Osteoblast (primary cell): ENCODE results near the gene UTF1. TPM values are rescaled to one million over a fixed set of nuclear protein-coding genes. Genes with fewer than 3 reads are reported as not detected.

Experiments used
- DNase-seq: peaks from one replicate; pipeline ENCODE4 v3.0.0; 2011; ENCODE audit warnings: low spot score, mixed read lengths; ENCODE audit not compliant: insufficient read length; ENCODE audit errors: missing footprints
- H2AFZ ChIP-seq: 2 replicates; pipeline ENCODE4 v1.6.0; 2011; ENCODE audit warnings: mild to moderate bottlenecking, low read length
- H3K27ac ChIP-seq: 2 replicates; pipeline ENCODE4 v1.5.1; 2011; ENCODE audit warnings: mild to moderate bottlenecking, low read depth, low read length, moderate library complexity
- H3K27me3 ChIP-seq: 2 replicates; pipeline ENCODE4 v1.6.0; 2012; ENCODE audit warnings: mild to moderate bottlenecking, control low read depth, inconsistent platforms, low read length, moderate library complexity; ENCODE audit not compliant: insufficient read depth
- H3K36me3 ChIP-seq: 2 replicates; pipeline ENCODE4 v1.5.1; 2011; ENCODE audit warnings: mild to moderate bottlenecking, low read length, control low read depth, moderate library complexity; ENCODE audit not compliant: insufficient read depth
- H3K4me1 ChIP-seq: 2 replicates; pipeline ENCODE4 v1.5.1; 2011; ENCODE audit warnings: mild to moderate bottlenecking, low read length, control low read depth, moderate library complexity; ENCODE audit not compliant: insufficient read depth
- H3K4me2 ChIP-seq: 2 replicates; pipeline ENCODE4 v1.6.0; 2011; ENCODE audit warnings: mild to moderate bottlenecking, low read length; ENCODE audit not compliant: insufficient read depth
- H3K4me3 ChIP-seq: fragments of 200-600 bp; sonication (generic); 3 replicates; pipeline ENCODE4 v1.5.1; 2012; ENCODE audit warnings: mild to moderate bottlenecking, low read length, inconsistent platforms; ENCODE audit not compliant: insufficient read depth
- H3K79me2 ChIP-seq: 2 replicates; pipeline ENCODE4 v1.6.0; 2012; ENCODE audit warnings: mild to moderate bottlenecking, low read length, control low read depth, inconsistent platforms; ENCODE audit not compliant: insufficient read depth
- H3K9me3 ChIP-seq: 2 replicates; pipeline ENCODE4 v1.5.1; 2011; ENCODE audit warnings: low read depth, low read length, control low read depth
- H4K20me1 ChIP-seq: 2 replicates; pipeline ENCODE4 v1.6.0; 2012; ENCODE audit warnings: mild to moderate bottlenecking, low read length, control low read depth; ENCODE audit not compliant: insufficient read depth
- total RNA-seq: library from RNA; depleted of rRNA; stranded (reverse); fragments of >200 nt; gene quantifications from 2 replicates; pipeline ENCODE4 v1.2.3, GENCODE V29; 2012
- TF ChIP-seq, protein P1 (sequence below): IDR thresholded peaks from 2 replicates; pipeline ENCODE4 v1.5.1; 2011; ENCODE audit warnings: mild to moderate bottlenecking, low read depth, low read length, moderate library complexity; ENCODE audit errors: extremely low read depth

Gene UTF1
- total RNA-seq, 1 donor = not detected

DNA sequence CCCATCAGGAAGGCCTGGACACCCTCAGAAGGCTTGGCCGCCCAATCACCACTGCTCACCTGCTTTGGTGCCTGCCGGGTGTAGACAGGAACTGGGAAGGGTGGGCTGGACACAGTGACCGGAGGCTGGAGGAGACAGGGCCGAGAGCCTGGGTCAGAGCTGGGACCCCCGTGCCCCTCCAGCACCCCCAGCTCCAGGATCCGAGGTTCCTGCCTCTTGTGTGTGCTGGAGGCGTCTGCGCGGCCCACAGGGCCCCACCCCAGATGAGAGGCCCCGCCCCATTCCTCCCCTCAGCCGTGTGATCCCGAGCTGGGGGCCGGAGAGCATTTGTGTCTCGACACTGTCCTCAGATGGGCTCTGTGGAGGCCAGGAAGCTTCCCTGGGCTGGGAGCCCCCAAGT lies 37.3 kb downstream of the UTF1 start:
- Histone ChIP-seq H3K36me3 (no peaks in the 10 kb centered on the region), H3K4me3 (no peak overlapping the region), H2AFZ (no peak overlapping the region), H3K9me3 (no peaks in the 10 kb centered on the region), H3K79me2 (no peaks in the 10 kb centered on the region), H3K4me1 (no peaks in the 10 kb centered on the region), H3K27ac (no peak overlapping the region), H3K27me3 (peaks cover 7% of the 10 kb centered on the region), H3K4me2 (no peak overlapping the region), H4K20me1 (peaks cover 3% of the 10 kb centered on the region)
- DNase-seq = peak; percentile 89
- TF ChIP-seq, protein P1, sequence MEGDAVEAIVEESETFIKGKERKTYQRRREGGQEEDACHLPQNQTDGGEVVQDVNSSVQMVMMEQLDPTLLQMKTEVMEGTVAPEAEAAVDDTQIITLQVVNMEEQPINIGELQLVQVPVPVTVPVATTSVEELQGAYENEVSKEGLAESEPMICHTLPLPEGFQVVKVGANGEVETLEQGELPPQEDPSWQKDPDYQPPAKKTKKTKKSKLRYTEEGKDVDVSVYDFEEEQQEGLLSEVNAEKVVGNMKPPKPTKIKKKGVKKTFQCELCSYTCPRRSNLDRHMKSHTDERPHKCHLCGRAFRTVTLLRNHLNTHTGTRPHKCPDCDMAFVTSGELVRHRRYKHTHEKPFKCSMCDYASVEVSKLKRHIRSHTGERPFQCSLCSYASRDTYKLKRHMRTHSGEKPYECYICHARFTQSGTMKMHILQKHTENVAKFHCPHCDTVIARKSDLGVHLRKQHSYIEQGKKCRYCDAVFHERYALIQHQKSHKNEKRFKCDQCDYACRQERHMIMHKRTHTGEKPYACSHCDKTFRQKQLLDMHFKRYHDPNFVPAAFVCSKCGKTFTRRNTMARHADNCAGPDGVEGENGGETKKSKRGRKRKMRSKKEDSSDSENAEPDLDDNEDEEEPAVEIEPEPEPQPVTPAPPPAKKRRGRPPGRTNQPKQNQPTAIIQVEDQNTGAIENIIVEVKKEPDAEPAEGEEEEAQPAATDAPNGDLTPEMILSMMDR = no peak

DNA sequence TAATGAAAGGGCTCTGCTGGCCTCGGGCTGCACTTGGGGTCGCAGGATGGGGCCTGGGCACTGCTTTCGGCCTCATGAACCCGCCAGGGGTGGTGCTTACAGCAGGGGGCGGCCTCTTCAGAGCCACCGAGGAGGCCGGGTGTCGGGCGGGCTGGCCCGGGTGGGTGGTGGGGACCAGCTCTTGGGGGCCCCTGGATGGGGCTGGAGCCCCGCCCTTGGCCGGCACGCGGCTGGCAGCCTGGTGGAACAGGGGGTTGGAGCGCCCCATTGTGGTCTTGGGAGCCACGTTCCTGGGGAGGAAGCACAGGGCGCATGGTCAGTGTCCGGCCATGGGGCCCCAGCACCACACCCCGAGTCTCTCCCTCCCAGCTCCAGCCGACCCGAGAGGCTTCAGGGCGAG lies 37.8 kb downstream of the UTF1 start:
- no peaks in the 10 kb centered on the region for H3K79me2 ChIP-seq
- H3K27ac ChIP-seq = no peak overlapping the region
- H2AFZ ChIP-seq = no peak overlapping the region
- no peaks in the 10 kb centered on the region for H4K20me1 ChIP-seq
- H3K36me3 ChIP-seq = no peaks in the 10 kb centered on the region
- no peak for DNase-seq
- peaks cover 4% of the 10 kb centered on the region for H3K27me3 ChIP-seq
- H3K4me2 ChIP-seq = no peak overlapping the region
- H3K9me3 ChIP-seq = no peaks in the 10 kb centered on the region
- H3K4me3 ChIP-seq = no peak overlapping the region
- TF ChIP-seq, protein P1 = no peak
- H3K4me1 ChIP-seq = no peaks in the 10 kb centered on the region

DNA sequence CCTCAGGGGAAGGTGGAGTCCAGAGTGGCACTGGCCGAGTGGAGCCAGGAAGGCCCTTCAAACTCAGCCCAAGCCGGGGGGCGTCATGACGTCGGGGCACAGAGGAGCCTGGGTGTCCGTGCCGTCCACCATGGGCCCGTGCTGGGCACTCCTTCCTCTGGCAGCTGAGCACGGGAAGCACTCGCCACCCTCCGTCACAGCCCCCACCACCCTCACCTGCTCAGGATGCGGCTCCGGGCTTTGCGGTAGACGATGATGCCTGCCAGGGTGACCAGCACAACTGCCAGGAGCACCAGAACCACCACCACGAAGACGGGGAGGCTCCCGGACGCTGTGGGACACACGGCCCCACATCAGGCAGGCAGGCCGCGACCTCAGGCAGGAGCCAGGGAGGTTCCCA lies 38.5 kb downstream of the UTF1 start:
- DNase-seq = peak; percentile 89
- H3K27ac ChIP-seq = no peak overlapping the region

DNA sequence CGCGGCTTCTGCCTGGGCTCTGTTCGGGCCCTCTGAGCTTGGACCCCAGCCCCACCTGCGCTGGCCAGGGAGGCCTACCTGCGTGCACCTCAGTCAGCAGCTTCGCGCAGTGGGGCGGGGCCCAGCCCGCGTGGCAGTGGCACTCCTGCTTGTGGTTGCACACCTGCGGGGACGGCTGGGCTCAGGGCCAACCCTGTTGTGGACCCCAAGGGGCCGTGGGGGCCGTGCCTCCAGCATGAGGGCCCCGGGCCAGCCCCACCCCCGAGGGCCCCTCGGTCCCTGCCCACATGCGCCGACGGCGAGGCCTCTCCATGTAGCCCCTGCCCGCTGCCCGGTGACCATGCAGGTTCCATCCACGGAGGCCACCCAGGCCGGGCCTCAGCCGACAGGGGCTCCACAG lies 39.4 kb downstream of the UTF1 start:
- no peak overlapping the region for H3K4me2 ChIP-seq
- H3K27ac ChIP-seq = no peak overlapping the region
- H3K36me3 ChIP-seq = no peaks in the 10 kb centered on the region
- H3K4me3 ChIP-seq = no peak overlapping the region
- no peaks in the 10 kb centered on the region for H3K27me3 ChIP-seq
- no peaks in the 10 kb centered on the region for H3K9me3 ChIP-seq
- no peak overlapping the region for H2AFZ ChIP-seq
- no peaks in the 10 kb centered on the region for H4K20me1 ChIP-seq
- H3K4me1 ChIP-seq = no peaks in the 10 kb centered on the region
- no peak for DNase-seq
- TF ChIP-seq, protein P1 = no peak
- no peaks in the 10 kb centered on the region for H3K79me2 ChIP-seq

More for the DNA sequence above, 38.5 kb downstream of the UTF1 start:
- Histone ChIP-seq H2AFZ (no peak overlapping the region), H3K36me3 (no peaks in the 10 kb centered on the region), H3K4me3 (no peak overlapping the region), H4K20me1 (no peaks in the 10 kb centered on the region), H3K4me2 (no peak overlapping the region), H3K9me3 (no peaks in the 10 kb centered on the region), H3K27me3 (no peaks in the 10 kb centered on the region), H3K79me2 (no peaks in the 10 kb centered on the region), H3K4me1 (no peaks in the 10 kb centered on the region)
- TF ChIP-seq, protein P1 = no peak
